Ovary (tissue), 9 donors: Measurements from ENCODE around the gene ENTPD2. TPM values are rescaled to one million over a fixed set of nuclear protein-coding genes. Genes with fewer than 3 reads are reported as not detected.

Experiments
- DNase-seq, 5 donors: peaks; one replicate each; pipeline ENCODE4 v3.0.0-alpha.2; 2019 to 2020
- H3K27ac ChIP-seq, 2 donors: fragments of 200-600 bp; one replicate each; pipeline versions ENCODE4 v1.5.1 to v1.8.0; 2019 to 2022
- H3K27me3 ChIP-seq: fragments of 200-600 bp; one replicate; pipeline ENCODE4 v1.8.0; 2022
- H3K36me3 ChIP-seq: fragments of 200-600 bp; sonication (generic); one replicate; pipeline ENCODE4 v1.5.1; 2019
- H3K4me1 ChIP-seq: one replicate; pipeline ENCODE4 v1.8.1; 2013; ENCODE audit warnings: mild to moderate bottlenecking, moderate library complexity; ENCODE audit not compliant: insufficient read depth
- H3K4me3 ChIP-seq: fragments of 200-600 bp; sonication (generic); one replicate; pipeline ENCODE4 v1.5.1; 2017
- H3K9me3 ChIP-seq, 2 donors: fragments of 200-600 bp in 1 of 2; sonication (generic) in 1 of 2; one replicate each; pipeline versions ENCODE4 v1.5.1 to v1.8.1; 2013 to 2019; ENCODE audit warnings: mild to moderate bottlenecking in 1 of 2, moderate library complexity in 1 of 2
- CTCF ChIP-seq, 3 donors: fragments of 450-650 bp in 2 of 3; fragments of 200-600 bp in 1 of 3; IDR thresholded peaks; one replicate each; pipeline versions ENCODE4 v1.5.1 to v1.8.0; 2016 to 2022; ENCODE audit warnings: antibody characterized with exemption in 3 of 3, mild to moderate bottlenecking in 1 of 3
- EP300 ChIP-seq: sonication (generic); formaldehyde crosslinking; IDR thresholded peaks from one replicate; pipeline ENCODE4 v1.6.1; 2017; ENCODE audit warnings: antibody characterized with exemption
- POLR2A ChIP-seq: fragments of 450-650 bp; IDR thresholded peaks from one replicate; pipeline ENCODE4 v1.6.1; 2017; ENCODE audit warnings: antibody characterized with exemption, mild to moderate bottlenecking, moderate library complexity
- WGBS, 3 donors: extraction: QIAGEN DNeasy Blood & Tissue Kit in 1 of 3; methylation state at CpG; one replicate each; pipeline versions ENCODE4 v1.1.5 to v1.1.7; 2013 to 2017; 5-methylcytosine and 5-hydroxymethylcytosine counted together
- intact Hi-C, 4 donors: fragments of 100-400 bp; cut with DNase I; formaldehyde crosslinking; loops; one replicate each; pipeline versions ENCODE4 v1.11.0 to v1.15.1; 2022 to 2023
- polyA plus RNA-seq, 2 donors: library from polyadenylated mRNA; stranded (reverse); fragments of 200-250 nt in 1 of 2; fragments of 350-450 nt in 1 of 2; fragmentation: Illumina TruSeq in 1 of 2; extraction: RNeasy Lipid Tissue Mini Kit (QIAGEN cat#74804) in 1 of 2; gene quantifications; one replicate each; pipeline ENCODE4 v1.2.3, GENCODE V29; 2013 to 2014
- total RNA-seq, 7 donors: library from RNA; depleted of rRNA in 2 of 7; stranded (reverse); fragments of >200 nt in 2 of 7; fragmentation: NEBNext Ultra II Directional in 3 of 7; extraction: Animal tissue kit (Norgen Biotek cat#: 25700) in 3 of 7; gene quantifications; one replicate each; pipeline versions ENCODE4 v1.1.0 to v1.2.4, GENCODE V29; 2016 to 2023
- donor health status: DM: no; HTN: no; CAD: no; lungs with moderate emphysema.
- donor health status: DM: no; HTN: no; CAD: no.
- donor health status: Bipolar disorder and iron deficiency.
- donor health status: DM: yes; HTN: yes; CAD: no.
- donor health status: DM: no; HTN: no; CAD: no.
- donor health status: DM: yes; HTN: yes; CAD: no.

The ENTPD2 gene
- total and polyA plus RNA-seq, 9 donors: 0.12 to 5.1 (median 0.87) TPM

- TF ChIP-seq CTCF (IDR thresholded peaks at IDR 0.05): no peak
- H3K27ac ChIP-seq: no peak overlapping the region
These were observed 17.4 kb upstream of the ENTPD2 start for GRCh38 chr9:137071282-137071681.

GRCh38 chr9:137070906-137071275 is 17.0 kb upstream of the ENTPD2 start:
- intact Hi-C loops: no loop called here
- H3K36me3 ChIP-seq: no peaks in the 10 kb centered on the region
- H3K4me1 ChIP-seq: no peaks in the 10 kb centered on the region
- no peak for TF ChIP-seq CTCF (IDR thresholded peaks at IDR 0.05)
- TF ChIP-seq EP300: no peak
- TF ChIP-seq POLR2A: no peak
- peaks cover 4% of the 10 kb centered on the region for H3K27me3 ChIP-seq
- 21 to 24% (median 23%) methylated on average over 6 of the region's 6 CpGs for WGBS, 3 donors
- no peak overlapping the region for H3K27ac ChIP-seq
- H3K4me3 ChIP-seq: no peak overlapping the region
- DNase-seq: no peak
- H3K9me3 ChIP-seq: no peaks in the 10 kb centered on the region

More at GRCh38 chr9:137071282-137071681, 17.4 kb upstream of the ENTPD2 start:
- no peaks in the 10 kb centered on the region for H3K36me3 ChIP-seq
- intact Hi-C loops: no loop called here
- H3K4me1 ChIP-seq: no peaks in the 10 kb centered on the region
- no peak overlapping the region for H3K4me3 ChIP-seq
- WGBS, 3 donors: 74 to 95% (median 82%) methylated on average over 2 of the region's 2 CpGs
- DNase-seq: no peak
- H3K9me3 ChIP-seq: no peaks in the 10 kb centered on the region
- peaks cover 4% of the 10 kb centered on the region for H3K27me3 ChIP-seq

- intact Hi-C loops: no loop called here
- H3K27ac ChIP-seq: no peak within 1 kb of the TSS
- H3K9me3 ChIP-seq: no peaks in the 10 kb centered on the region
- H3K4me1 ChIP-seq: no peaks in the 10 kb centered on the region
- H3K36me3 ChIP-seq: no peaks in the 10 kb centered on the region
- peaks cover 4% of the 10 kb centered on the region for H3K27me3 ChIP-seq
- peak in 4 of 5 donors; percentile 55 to 76 (median 62) for DNase-seq
- TF ChIP-seq CTCF (IDR thresholded peaks at IDR 0.05) (no peak), EP300 (no peak), POLR2A (no peak)
- peak within 1 kb of the TSS; percentile 8 for H3K4me3 ChIP-seq
- 0 to 1% (median 0%) methylated on average over 38 to 74 of the region's 74 CpGs for WGBS, 3 donors
These were observed 16.5 kb upstream of the ENTPD2 start, which contains the start of gene SAPCD2 for GRCh38 chr9:137070201-137070905. Gene SAPCD2 (minus strand): TSS chr9:137070557. CDS start chr9:137070460, 97 bp downstream.

GRCh38 chr9:137069508-137070091 is 15.7 kb upstream of the ENTPD2 start:
- Histone ChIP-seq H3K27ac (no peak overlapping the region), H3K4me1 (no peaks in the 10 kb centered on the region), H3K4me3 (no peak overlapping the region), H3K36me3 (no peaks in the 10 kb centered on the region), H3K9me3 (no peaks in the 10 kb centered on the region), H3K27me3 (peaks cover 4% of the 10 kb centered on the region)
- TF ChIP-seq CTCF (IDR thresholded peaks at IDR 0.05): no peak
- 4 to 13% (median 5%) methylated on average over 9 to 52 of the region's 52 CpGs for WGBS, 3 donors
- intact Hi-C loops: loop anchor here in 1 of 4 donors (5.0 kb wide), 1 partner anchor 42 kb away; the partner anchor contains the start of gene ABCA2
- DNase-seq: no peak
